PC-9 (cell line): Measurements from ENCODE around the gene PARP8. TPM values are rescaled to one million over a fixed set of nuclear protein-coding genes. Genes with fewer than 3 reads are reported as not detected.

ENCODE experiments used
- BruUV-seq: library from RNA; stranded (reverse); fragments of 400-500 nt; replicated peaks from 2 replicates; lab custom pipeline; 2021; lab: Mats Ljungman, UMichigan
- CTCF ChIA-PET: fragments of 300-600 bp; sonication (Branson Sonifier 250); formaldehyde crosslinking; loops from one replicate; lab custom pipeline; 2022; ENCODE audit warnings: antibody characterized with exemption; lab: Charles Lee
- POLR2A ChIA-PET: fragments of 300-600 bp; sonication (Branson Sonifier 250); formaldehyde crosslinking; loops from one replicate; lab custom pipeline; 2022; ENCODE audit warnings: antibody characterized with exemption; ENCODE audit not compliant: unreplicated experiment; lab: Charles Lee
- DNase-seq, 2 experiments: peaks; one replicate each; pipeline versions ENCODE4 v3.0.0 to v3.0.0-alpha.2; 2015 to 2022; ENCODE audit warnings: mixed read lengths in 1 of 2
- H2AFZ ChIP-seq: fragments of 200-600 bp; sonication (generic); 2 replicates; pipeline ENCODE4 v1.8.1; 2017; ENCODE audit warnings: antibody characterized with exemption
- H3F3A ChIP-seq: fragments of 200-600 bp; sonication (generic); 2 replicates; pipeline ENCODE4 v1.8.1; 2017; ENCODE audit warnings: antibody characterized with exemption, mild to moderate bottlenecking, low read depth; ENCODE audit not compliant: insufficient read depth
- H3K27ac ChIP-seq: fragments of 200-600 bp; sonication (generic); 2 replicates; pipeline ENCODE4 v1.6.1; 2016; ENCODE audit warnings: mixed run types
- H3K27me3 ChIP-seq: fragments of 200-600 bp; sonication (generic); 2 replicates; pipeline ENCODE4 v1.6.1; 2016; ENCODE audit warnings: low read depth, mixed run types; ENCODE audit not compliant: insufficient read depth
- H3K36me3 ChIP-seq: fragments of 200-600 bp; sonication (generic); 2 replicates; pipeline ENCODE4 v1.6.1; 2016; ENCODE audit warnings: low read depth, mixed run types
- H3K4me1 ChIP-seq: fragments of 200-600 bp; sonication (generic); replicated peaks from 2 replicates; pipeline ENCODE4 v1.6.1; 2016; ENCODE audit warnings: mixed run types; ENCODE audit not compliant: insufficient read depth
- H3K4me2 ChIP-seq: fragments of 200-600 bp; sonication (generic); 2 replicates; pipeline ENCODE4 v1.6.1; 2017; ENCODE audit warnings: mixed run types
- H3K4me3 ChIP-seq: fragments of 200-600 bp; sonication (generic); 2 replicates; pipeline ENCODE4 v1.6.1; 2016; ENCODE audit warnings: mixed run types
- H3K79me2 ChIP-seq: fragments of 200-600 bp; sonication (generic); 2 replicates; pipeline ENCODE4 v1.6.1; 2017; ENCODE audit warnings: low read depth, mixed run types
- H3K9me2 ChIP-seq: fragments of 200-600 bp; sonication (generic); 2 replicates; pipeline ENCODE4 v1.8.1; 2017; ENCODE audit warnings: mild to moderate bottlenecking; ENCODE audit not compliant: insufficient read depth
- H3K9me3 ChIP-seq: fragments of 200-600 bp; sonication (generic); 2 replicates; pipeline ENCODE4 v1.8.1; 2016; ENCODE audit warnings: low read depth; ENCODE audit not compliant: insufficient read depth
- H4K20me1 ChIP-seq: fragments of 200-600 bp; sonication (generic); 2 replicates; pipeline ENCODE4 v1.8.1; 2017; ENCODE audit not compliant: insufficient read depth
- EZH2 ChIP-seq: fragments of 200-600 bp; sonication (generic); IDR thresholded peaks from 2 replicates; pipeline ENCODE4 v1.8.0; 2017; ENCODE audit warnings: antibody characterized with exemption, low read depth
- intact Hi-C: fragments of 100-400 bp; cut with micrococcal nuclease; formaldehyde crosslinking; loops from one replicate; pipeline ENCODE4 v1.10.0; 2022; ENCODE audit not compliant: unreplicated experiment
- total RNA-seq: library from RNA; stranded (reverse); gene quantifications from 2 replicates; pipeline ENCODE4 v1.2.3, GENCODE V29; 2021
- TF ChIP-seq, protein P1 (sequence below): fragments of 200-600 bp; sonication (generic); conservative IDR thresholded peaks from 2 replicates; pipeline ENCODE4 v1.6.1; 2017; ENCODE audit warnings: mixed run types, antibody characterized with exemption, mild to moderate bottlenecking, moderate library complexity

PARP8 gene
- total RNA-seq, 1 experiment from 2014 or later: 17.6 TPM

DNA sequence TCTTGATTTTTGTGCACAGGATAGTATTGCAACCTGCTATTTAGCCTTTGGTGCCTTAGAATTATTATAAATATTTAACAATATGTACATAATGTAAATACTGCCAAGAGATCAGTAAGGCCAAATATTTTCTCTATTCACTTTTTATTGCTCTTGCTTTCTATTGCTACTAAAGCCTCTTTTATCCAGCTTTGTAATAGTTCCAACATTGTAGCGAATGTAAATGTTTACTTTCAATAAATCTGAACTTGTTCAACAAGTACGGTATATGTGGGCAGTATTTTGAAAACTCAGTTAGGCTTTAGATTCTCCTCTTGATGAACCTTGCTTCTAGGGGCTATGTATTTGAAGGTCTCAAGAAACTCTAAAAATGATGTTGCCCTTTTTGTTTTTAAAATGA, 179.8 kb downstream of the PARP8 start:
- Histone ChIP-seq H2AFZ (no peak overlapping the region), H4K20me1 (no peaks in the 10 kb centered on the region), H3K9me3 (no peaks in the 10 kb centered on the region), H3K36me3 (no peaks in the 10 kb centered on the region), H3K27ac (no peak overlapping the region), H3K4me1 (no peaks in the 10 kb centered on the region), H3K79me2 (no peaks in the 10 kb centered on the region), H3K4me2 (no peak overlapping the region), H3K4me3 (no peak overlapping the region), H3K9me2 (no peaks in the 10 kb centered on the region), H3K27me3 (no peaks in the 10 kb centered on the region), H3F3A (no peaks in the 10 kb centered on the region)
- intact Hi-C loops: no loop called here
- POLR2A ChIA-PET: no interaction called here
- no peak for TF ChIP-seq EZH2
- TF ChIP-seq, protein P1, sequence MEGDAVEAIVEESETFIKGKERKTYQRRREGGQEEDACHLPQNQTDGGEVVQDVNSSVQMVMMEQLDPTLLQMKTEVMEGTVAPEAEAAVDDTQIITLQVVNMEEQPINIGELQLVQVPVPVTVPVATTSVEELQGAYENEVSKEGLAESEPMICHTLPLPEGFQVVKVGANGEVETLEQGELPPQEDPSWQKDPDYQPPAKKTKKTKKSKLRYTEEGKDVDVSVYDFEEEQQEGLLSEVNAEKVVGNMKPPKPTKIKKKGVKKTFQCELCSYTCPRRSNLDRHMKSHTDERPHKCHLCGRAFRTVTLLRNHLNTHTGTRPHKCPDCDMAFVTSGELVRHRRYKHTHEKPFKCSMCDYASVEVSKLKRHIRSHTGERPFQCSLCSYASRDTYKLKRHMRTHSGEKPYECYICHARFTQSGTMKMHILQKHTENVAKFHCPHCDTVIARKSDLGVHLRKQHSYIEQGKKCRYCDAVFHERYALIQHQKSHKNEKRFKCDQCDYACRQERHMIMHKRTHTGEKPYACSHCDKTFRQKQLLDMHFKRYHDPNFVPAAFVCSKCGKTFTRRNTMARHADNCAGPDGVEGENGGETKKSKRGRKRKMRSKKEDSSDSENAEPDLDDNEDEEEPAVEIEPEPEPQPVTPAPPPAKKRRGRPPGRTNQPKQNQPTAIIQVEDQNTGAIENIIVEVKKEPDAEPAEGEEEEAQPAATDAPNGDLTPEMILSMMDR: no peak
- no TSS peak for BruUV-seq
- DNase-seq: no peak
- CTCF ChIA-PET: no interaction called here

DNA sequence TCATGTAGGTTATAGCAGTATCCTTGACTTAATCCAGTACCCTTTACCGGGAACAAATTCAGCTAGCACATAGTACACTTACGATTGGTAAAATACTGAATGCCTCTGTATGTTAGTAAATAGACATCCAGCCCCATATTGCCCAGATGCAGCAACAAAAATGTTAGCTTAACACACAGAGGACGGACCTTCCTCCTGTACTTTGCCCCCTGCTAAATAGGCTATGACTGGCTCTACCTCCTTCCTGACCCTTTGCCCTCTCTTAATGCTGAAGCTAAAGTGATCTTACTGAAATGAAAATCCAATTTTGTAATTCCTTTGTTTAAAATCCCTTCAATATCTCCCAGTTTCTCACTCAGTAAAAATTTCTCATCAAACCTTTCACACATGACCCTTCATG, 183.1 kb downstream of the PARP8 start:
- Histone ChIP-seq H2AFZ (no peak overlapping the region), H3K9me2 (no peaks in the 10 kb centered on the region), H4K20me1 (no peaks in the 10 kb centered on the region), H3K9me3 (no peaks in the 10 kb centered on the region), H3K27me3 (no peaks in the 10 kb centered on the region), H3K4me3 (no peak overlapping the region), H3K4me1 (no peaks in the 10 kb centered on the region), H3K36me3 (no peaks in the 10 kb centered on the region), H3F3A (no peaks in the 10 kb centered on the region), H3K27ac (no peak overlapping the region), H3K4me2 (no peak overlapping the region), H3K79me2 (no peaks in the 10 kb centered on the region)
- ChIA-PET CTCF (no interaction called here), POLR2A (no interaction called here)
- DNase-seq: no peak
- TF ChIP-seq, protein P1: no peak
- no peak for TF ChIP-seq EZH2
- intact Hi-C loops: no loop called here
- BruUV-seq: no TSS peak

DNA sequence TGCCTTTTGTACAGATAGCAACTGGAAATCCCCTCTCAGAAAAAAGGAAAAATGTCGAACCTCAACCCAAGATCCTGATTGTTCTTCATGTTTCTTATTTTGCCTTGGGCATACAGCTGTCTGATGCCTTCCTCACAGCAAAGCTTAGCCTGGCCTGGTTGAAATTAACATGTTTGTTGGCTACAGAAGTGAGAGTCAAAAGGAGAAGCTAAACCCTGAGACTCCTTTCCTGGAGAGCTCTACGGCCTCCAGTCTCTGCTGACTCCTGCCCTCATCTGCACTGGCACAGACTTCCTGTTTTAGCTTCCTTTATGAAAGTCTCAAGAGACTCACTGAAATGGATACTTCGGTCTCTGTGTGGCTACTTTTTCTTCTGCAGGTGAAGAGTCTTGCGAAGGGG, 186.7 kb downstream of the PARP8 start:
- H3K9me2 ChIP-seq: no peaks in the 10 kb centered on the region
- BruUV-seq: no TSS peak
- intact Hi-C loops: no loop called here
- no peaks in the 10 kb centered on the region for H3K4me1 ChIP-seq
- ChIA-PET POLR2A (no interaction called here), CTCF (no interaction called here)
- no peak overlapping the region for H3K4me2 ChIP-seq
- no peaks in the 10 kb centered on the region for H3K27me3 ChIP-seq
- no peaks in the 10 kb centered on the region for H4K20me1 ChIP-seq
- no peak for DNase-seq
- no peaks in the 10 kb centered on the region for H3K79me2 ChIP-seq
- H2AFZ ChIP-seq: no peak overlapping the region
- no peaks in the 10 kb centered on the region for H3K9me3 ChIP-seq
- H3K27ac ChIP-seq: no peak overlapping the region
- H3K4me3 ChIP-seq: no peak overlapping the region
- no peaks in the 10 kb centered on the region for H3K36me3 ChIP-seq
- no peak for TF ChIP-seq EZH2
- TF ChIP-seq, protein P1: no peak
- H3F3A ChIP-seq: no peaks in the 10 kb centered on the region
